RCC 7860 (cell line): ENCODE data around the gene VPS52.
"Not testable (repeated sequence)": the region's sequence is repeated elsewhere in the genome, so short reads cannot be mapped to it uniquely, and the experiment has no call there.

Experiments used
- DNase-seq: peaks from one replicate; pipeline ENCODE4 v3.0.0-alpha.2; 2015; ENCODE audit warnings: low spot score
- FAIRE-seq: peaks from 2 replicates; lab custom pipeline; 2012; peaks lifted over from hg19 to GRCh38; lab: Jason Lieb, UNC

Gene VPS52

GRCh38 chr6:33259032-33259431, 12.6 kb downstream of the VPS52 start:
- no peak for DNase-seq
- no peak for FAIRE-seq

GRCh38 chr6:33254591-33254990, 17.1 kb downstream of the VPS52 start:
- FAIRE-seq (no peak), DNase-seq (no peak)

GRCh38 chr6:33252759-33253158, 18.9 kb downstream of the VPS52 start:
- no peak for DNase-seq
- no peak for FAIRE-seq

GRCh38 chr6:33251395-33252012, 20.2 kb downstream of the VPS52 start:
- FAIRE-seq, result no peak
- no peak for DNase-seq

- DNase-seq, result no peak
- FAIRE-seq, result no peak
These were observed 20.9 kb downstream of the VPS52 start for GRCh38 chr6:33250731-33251130.

- DNase-seq, result peak; percentile 57
- FAIRE-seq, result no peak
These were observed 21.7 kb downstream of the VPS52 start for GRCh38 chr6:33249732-33250630.

- FAIRE-seq, result peak; percentile 86
These were observed 22.5 kb downstream of the VPS52 start for GRCh38 chr6:33248932-33249731.

GRCh38 chr6:33248643-33248931, 23.1 kb downstream of the VPS52 start:
- no peak for DNase-seq
- no peak for FAIRE-seq

More at GRCh38 chr6:33248932-33249731, 22.5 kb downstream of the VPS52 start:
- DNase-seq, result peak; percentile 96

GRCh38 chr6:33247977-33248642, 23.6 kb downstream of the VPS52 start:
- DNase-seq (peak; percentile 66), FAIRE-seq (no peak)

GRCh38 chr6:33243476-33243875, 28.2 kb downstream of the VPS52 start:
- DNase-seq (no peak), FAIRE-seq (no peak)

GRCh38 chr6:33241968-33242367, 29.7 kb downstream of the VPS52 start:
- FAIRE-seq (no peak), DNase-seq (no peak)

GRCh38 chr6:33237741-33238140, 33.9 kb downstream of the VPS52 start:
- no peak for FAIRE-seq
- no peak for DNase-seq

GRCh38 chr6:33236852-33237251, 34.8 kb downstream of the VPS52 start:
- FAIRE-seq (no peak), DNase-seq (no peak)

- no peak for DNase-seq
- FAIRE-seq, result no peak
These were observed 35.3 kb downstream of the VPS52 start for GRCh38 chr6:33236328-33236727.

- DNase-seq, result no peak
- no peak for FAIRE-seq
These were observed 36.4 kb downstream of the VPS52 start for GRCh38 chr6:33235221-33235634.

- FAIRE-seq, DNase-seq: not testable (repeated sequence)
These were observed 45.1 kb downstream of the VPS52 start for GRCh38 chr6:33226503-33227120.

- FAIRE-seq, result no peak
- DNase-seq, result no peak
These were observed 54.0 kb downstream of the VPS52 start for GRCh38 chr6:33217681-33218080.

- DNase-seq (no peak), FAIRE-seq (no peak)
These were observed 54.4 kb downstream of the VPS52 start for GRCh38 chr6:33217246-33217645.

- DNase-seq, result no peak
- FAIRE-seq, result no peak
These were observed 55.5 kb downstream of the VPS52 start for GRCh38 chr6:33216117-33216649.
